ENCODE results near the gene TBC1D3I.
"Not testable (repeated sequence)": the region's sequence is repeated elsewhere in the genome, so short reads cannot be mapped to it uniquely, and the experiment has no call there.

The TBC1D3I gene

DNA sequence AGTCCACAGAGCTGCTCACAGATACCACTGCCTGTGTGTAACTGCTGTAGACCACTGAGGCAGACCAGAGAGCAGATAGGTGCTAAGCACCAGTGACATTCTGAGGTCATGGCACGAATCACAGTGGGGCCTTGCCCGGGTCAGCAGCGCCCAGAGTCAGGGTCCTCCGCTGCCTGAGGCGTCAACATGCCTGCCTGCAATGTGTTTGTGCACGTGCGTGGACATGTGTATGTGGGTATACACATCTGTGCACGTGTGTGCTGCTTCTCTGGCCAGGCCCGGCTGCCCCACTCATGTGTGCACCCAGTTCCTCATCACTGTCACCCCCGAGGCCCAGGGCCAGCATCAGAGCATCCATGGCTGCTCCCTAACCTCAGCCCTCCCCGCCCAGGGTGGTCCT is at the start of gene TBC1D3I:
TSS of gene TBC1D3I (minus strand) at position 101 of the 400 bp plus-strand sequence. CDS start 1,585 bp downstream, outside the sequence.
- POLR2A ChIA-PET (ENCODE audit: low non-redundant PET); H3K27ac ChIP-seq; DNase-seq (ENCODE audit: low spot score); CTCF ChIA-PET: not testable (repeated sequence)

DNA sequence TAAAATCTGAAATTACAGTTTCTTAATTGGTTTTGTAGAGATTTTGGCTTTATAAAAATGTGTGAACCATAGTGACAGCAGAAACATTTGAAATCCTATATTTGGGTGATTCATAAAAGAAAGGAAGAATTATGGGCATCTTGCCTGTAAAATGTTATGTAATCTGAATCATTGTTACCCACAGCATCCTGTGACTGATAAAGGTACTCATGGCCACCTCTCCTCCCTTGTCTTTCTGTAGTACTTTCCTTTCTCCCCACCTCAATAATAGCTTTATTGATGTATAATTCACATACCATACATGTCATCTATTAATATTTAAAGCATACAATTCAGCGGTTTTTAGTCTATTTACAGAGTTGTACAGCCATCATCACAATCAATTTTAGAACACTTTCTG is 30.8 kb upstream of the TBC1D3I start:
- POLR2A ChIA-PET (ENCODE audit: low non-redundant PET); CTCF ChIA-PET; DNase-seq (ENCODE audit: low spot score); H3K27ac ChIP-seq: not testable (repeated sequence)

DNA sequence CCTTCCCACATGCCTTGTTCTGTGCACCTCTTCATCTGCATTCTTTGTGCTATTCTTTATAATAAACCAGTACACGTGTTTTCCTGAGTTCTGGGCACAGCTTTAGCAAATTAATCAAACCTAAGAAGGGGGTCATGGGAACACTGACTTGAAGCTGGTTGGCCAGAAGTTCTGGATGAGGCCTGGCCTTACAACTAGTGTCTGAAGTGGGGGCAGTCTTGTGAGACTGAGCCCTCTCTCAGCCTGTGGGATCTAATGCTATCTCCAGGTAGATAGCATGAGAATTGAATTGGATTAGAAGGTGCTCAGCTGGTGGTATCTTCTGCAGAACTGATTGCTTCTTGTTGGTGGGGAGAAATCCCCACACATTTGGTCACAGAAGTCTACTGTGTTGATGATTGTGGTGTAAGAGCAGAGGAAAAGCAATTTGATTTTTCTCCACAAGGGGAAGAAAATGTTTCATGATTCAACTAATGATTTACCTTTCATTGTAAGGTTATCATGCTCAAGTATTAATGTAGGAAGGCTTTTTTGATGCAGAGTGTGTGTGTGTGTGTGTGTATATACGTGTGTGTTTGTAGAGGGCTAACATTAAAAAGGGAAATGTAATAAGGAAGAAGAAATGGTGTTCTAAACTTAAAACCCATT is 25.7 kb upstream of the TBC1D3I start:
- DNase-seq (ENCODE audit: low spot score); CTCF ChIA-PET; POLR2A ChIA-PET (ENCODE audit: low non-redundant PET); H3K27ac ChIP-seq: not testable (repeated sequence)

DNA sequence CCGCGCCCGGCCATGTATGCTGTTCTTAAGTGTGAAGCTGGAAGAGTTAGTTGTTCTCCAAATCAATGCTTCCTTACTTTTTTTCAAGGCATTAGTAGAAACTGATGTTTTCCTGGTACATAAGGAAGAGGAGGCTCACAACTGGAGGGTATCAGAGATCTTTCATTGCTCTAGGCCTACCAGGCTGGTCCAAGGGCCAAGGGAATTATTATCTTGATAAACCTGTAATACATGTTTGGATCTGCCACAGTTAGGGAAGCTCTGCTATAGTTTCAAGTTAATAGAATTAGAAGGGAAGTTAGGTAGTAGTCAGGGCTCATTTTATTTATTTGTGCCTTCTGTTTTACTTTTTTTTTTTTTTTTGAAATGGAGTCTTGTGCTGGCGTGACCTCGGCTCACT is 19.8 kb upstream of the TBC1D3I start:
- H3K27ac ChIP-seq; POLR2A ChIA-PET (ENCODE audit: low non-redundant PET); CTCF ChIA-PET; DNase-seq (ENCODE audit: low spot score): not testable (repeated sequence)

DNA sequence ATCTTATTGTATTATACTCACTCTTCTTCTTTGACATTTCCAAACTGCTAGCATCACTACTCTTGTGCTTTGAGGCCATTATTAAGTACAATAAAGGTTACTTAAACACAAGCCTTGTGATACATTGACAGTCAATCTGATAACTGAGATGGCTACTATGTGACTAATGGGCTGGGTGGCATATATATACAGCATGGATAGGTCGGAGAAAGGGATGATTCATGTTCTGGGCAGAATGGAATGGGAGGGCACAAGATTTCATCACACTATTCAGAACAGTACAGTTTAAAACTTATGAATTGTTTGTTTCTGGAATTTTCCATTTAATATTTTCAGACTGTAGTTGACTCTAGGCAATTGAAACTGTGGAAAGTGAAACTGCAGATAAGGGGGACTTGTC is 18.9 kb upstream of the TBC1D3I start:
- CTCF ChIA-PET; H3K27ac ChIP-seq; DNase-seq (ENCODE audit: low spot score); POLR2A ChIA-PET (ENCODE audit: low non-redundant PET): not testable (repeated sequence)

DNA sequence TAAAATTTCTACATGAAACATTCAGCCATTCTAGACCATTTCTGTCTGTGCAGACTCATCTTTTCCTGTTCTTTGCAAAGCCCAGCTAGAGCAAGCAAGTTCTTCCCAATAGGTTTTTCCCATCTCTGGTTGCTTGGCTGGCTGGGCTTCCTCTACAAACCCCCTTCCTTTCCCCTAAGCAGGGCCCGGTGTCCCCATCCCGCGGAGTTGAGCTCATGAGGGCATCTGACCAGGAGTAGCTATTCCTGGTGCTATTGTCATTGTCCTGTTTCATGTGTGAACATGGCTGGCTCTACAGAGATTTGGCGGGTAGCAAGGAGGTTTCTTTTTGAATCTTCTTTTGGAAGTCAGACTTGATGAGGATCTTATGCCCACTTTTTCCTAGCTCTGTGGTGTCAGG is 22.3 kb downstream of the TBC1D3I start:
- CTCF ChIA-PET; H3K27ac ChIP-seq; DNase-seq (ENCODE audit: low spot score); POLR2A ChIA-PET (ENCODE audit: low non-redundant PET): not testable (repeated sequence)

DNA sequence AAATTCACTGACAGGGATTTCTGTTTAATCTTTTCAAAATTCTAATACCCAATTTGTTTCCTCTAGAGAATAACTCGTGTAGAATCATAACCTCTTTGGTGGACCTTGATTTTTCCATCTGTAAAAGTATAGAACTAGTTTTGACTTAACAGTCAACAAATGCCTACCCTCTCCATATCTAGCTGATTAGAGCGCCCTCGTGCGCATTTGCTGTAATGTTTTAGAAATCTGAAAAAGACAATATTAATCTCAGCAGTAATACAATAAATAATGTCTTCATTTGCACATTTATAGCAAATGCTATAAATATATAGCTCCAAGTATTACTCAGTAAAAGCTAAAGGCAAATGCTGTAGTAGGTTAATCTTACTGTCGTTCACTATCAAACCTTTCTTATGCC is 34.7 kb downstream of the TBC1D3I start:
- H3K27ac ChIP-seq; POLR2A ChIA-PET (ENCODE audit: low non-redundant PET); CTCF ChIA-PET; DNase-seq (ENCODE audit: low spot score): not testable (repeated sequence)

DNA sequence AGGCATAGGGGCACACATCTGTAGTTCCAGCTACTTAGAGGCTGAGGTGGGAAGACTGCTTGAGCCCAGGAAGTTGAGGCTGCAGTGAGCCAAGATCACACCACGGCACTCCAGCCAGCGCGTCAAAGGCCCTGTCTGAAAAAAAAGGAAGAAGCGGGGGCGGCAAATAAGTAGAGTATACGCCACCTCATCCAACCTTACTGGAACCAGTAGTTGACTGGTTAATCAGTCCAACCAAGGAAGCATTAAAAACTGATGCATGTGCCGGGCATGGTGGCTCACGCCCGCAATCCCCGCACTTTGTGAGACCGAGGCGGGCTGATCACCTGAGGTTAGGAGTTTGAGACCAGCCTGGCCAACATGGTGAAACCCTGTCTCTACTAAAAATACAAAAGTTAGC is 41.4 kb downstream of the TBC1D3I start:
- POLR2A ChIA-PET (ENCODE audit: low non-redundant PET); DNase-seq (ENCODE audit: low spot score); H3K27ac ChIP-seq; CTCF ChIA-PET: not testable (repeated sequence)

DNA sequence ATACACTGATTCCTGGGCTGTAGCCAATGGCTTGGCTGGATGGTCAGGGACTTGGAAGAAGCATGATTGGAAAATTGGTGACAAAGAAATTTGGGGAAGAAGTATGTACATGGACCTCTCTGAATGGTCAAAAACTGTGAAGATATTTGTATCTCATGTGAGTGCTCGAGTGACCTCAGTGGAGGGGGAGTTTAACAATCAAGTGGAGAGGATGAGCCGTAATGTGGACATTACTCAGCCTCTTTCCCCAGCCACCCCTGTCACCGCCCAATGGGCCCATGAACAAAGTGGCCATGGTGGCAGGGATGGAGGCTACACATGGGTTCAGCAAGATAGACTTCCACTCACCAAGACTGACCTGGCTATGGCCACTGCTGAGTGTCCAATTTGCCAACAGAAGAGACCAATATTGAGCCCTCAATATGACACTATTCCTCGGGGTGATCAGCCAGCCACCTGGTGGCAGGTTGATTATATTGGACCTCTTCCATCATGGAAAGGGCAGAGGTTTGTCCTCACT is 42.7 kb downstream of the TBC1D3I start:
- H3K27ac ChIP-seq; CTCF ChIA-PET; POLR2A ChIA-PET (ENCODE audit: low non-redundant PET); DNase-seq (ENCODE audit: low spot score): not testable (repeated sequence)

DNA sequence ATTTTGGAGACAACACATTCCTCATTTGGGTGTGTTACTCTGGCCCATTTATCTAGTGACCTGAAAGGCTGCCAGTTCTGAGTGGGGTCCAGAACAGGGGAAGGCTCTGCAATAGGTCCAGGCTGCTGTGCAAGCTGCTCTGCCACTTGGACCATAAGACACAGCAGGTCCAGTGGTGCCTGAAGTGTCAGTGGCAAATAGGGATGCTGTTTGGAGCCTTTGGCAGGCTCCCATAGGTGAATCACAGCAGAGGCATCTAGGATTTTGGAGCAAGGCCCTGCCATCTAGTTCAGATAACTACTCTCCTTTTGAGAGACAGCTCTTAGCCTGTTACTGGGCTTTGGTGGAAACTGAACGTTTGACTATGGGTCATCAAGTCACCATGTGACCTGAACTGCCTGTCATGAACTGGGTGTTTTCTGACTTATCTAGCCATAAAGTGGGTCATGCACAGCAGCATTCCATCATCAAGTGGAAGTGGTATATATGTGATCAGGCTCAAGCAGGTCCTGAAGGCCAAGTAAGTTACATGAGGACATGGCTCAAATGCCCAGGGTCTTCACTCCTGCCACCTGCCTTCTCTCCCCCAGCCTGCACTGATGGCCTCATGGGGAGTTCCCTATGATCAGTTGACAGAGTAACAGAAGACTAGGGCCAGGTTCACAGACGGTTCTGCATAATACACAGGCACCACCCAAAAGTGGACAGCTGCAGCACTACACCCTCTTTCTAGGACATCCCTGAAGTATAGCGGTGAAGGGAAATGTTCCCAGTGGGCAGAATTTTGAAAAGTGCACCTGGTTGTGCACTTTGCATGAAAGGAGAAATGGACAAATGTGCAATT is 43.4 kb downstream of the TBC1D3I start:
- H3K27ac ChIP-seq; CTCF ChIA-PET; DNase-seq (ENCODE audit: low spot score); POLR2A ChIA-PET (ENCODE audit: low non-redundant PET): not testable (repeated sequence)

DNA sequence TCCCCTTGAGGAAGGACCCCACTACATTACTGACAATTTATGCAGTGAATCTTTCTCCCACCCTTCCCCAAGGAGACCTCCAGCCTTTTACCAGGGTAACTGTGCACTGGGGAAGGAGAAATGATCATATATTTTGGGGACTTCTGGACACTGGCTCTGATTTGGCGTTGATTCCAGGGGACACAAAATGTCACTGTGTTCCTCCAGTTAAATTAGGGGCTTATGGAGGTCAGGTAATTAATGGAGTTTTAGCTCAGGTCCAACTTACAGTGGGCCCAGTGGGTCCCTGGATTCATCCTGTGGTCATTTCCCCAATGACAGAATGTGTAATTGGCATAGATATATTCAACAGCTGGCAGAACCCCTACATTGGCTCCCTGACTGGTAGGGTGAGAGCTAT is 44.8 kb downstream of the TBC1D3I start:
- DNase-seq (ENCODE audit: low spot score); POLR2A ChIA-PET (ENCODE audit: low non-redundant PET); H3K27ac ChIP-seq; CTCF ChIA-PET: not testable (repeated sequence)

DNA sequence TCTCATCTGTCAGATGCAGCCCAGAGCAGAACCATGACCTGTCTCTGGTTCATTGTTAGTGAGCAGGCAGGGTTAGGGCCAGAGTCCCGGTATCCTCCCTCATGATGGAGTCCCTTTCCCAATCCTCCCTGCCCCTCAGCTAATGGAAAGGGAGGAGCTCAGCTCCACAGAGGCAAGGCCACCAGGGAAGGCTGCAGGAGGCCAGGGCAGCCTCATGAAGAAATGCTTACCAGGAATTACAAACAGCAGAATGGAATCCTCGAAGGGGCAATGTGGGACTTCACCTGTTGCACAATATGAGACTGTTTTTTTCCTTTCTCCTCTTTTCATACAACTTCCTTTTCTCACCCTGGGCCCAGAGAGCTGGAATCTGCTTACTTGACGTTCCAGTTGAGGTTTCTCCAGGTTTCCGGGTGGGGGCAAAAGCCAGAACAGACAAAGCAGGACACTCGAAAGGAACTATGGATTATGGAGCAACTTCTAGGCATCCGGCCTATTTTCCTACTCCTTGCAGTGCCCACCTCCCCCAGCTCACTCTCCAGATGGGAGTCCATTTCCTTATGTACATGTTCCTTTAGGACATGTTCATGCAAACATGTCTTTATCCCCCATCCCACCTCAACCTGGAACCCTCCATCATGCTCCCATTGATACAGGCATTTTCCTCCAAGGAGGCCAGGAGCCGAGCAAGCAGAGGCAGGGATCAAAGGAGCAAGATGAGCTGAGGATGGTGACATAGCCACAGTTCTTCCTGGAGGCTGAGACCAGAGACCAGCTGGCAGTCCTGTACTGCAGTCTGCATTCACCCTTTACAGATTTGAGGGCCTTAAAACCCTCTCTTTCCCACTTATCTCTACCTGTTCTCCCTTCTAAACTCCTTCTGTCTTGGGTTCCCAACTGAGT is 48.7 kb downstream of the TBC1D3I start:
- CTCF ChIA-PET: interaction anchor here (0.6 to 0.7 kb wide), 2 partner anchors 267 to 314 kb away, joined by 4 to 7 read pairs; no protein-coding TSS in a partner anchor
- H3K27ac ChIP-seq; DNase-seq (ENCODE audit: low spot score); POLR2A ChIA-PET (ENCODE audit: low non-redundant PET): not testable (repeated sequence)

DNA sequence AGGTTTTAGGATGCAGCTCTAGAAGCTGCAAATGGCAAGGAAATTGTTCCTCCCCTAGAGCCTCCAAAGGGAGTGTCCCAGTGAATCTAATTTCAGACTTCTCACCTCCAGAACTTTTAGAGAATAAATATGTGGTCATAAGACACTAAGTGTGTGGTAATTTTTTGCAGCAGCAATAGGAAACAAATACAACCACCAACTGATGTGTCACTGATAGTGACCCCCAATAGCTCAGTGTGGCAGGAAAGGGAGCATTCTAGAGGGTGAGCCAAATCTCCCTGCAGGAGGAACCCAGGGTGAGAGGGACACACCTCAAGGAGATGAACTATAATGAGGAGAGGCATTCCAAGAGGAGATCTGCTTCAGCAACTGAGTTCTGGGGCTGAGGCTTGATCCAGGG is 49.5 kb downstream of the TBC1D3I start:
- ChIA-PET POLR2A (ENCODE audit: low non-redundant PET) (no interaction called here), CTCF (no interaction called here)
- TF ChIP-seq, protein P1, sequence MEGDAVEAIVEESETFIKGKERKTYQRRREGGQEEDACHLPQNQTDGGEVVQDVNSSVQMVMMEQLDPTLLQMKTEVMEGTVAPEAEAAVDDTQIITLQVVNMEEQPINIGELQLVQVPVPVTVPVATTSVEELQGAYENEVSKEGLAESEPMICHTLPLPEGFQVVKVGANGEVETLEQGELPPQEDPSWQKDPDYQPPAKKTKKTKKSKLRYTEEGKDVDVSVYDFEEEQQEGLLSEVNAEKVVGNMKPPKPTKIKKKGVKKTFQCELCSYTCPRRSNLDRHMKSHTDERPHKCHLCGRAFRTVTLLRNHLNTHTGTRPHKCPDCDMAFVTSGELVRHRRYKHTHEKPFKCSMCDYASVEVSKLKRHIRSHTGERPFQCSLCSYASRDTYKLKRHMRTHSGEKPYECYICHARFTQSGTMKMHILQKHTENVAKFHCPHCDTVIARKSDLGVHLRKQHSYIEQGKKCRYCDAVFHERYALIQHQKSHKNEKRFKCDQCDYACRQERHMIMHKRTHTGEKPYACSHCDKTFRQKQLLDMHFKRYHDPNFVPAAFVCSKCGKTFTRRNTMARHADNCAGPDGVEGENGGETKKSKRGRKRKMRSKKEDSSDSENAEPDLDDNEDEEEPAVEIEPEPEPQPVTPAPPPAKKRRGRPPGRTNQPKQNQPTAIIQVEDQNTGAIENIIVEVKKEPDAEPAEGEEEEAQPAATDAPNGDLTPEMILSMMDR (conservative IDR thresholded peaks at IDR 0.05; ENCODE audit: low read depth): no peak

More for the DNA sequence above, 49.5 kb downstream of the TBC1D3I start:
- H3K27ac ChIP-seq: no peak overlapping the region
- no peak for DNase-seq (ENCODE audit: low spot score)
